ENCODE results near the gene DIABLO.

Gene DIABLO

GRCh38 chr12:122197612-122197966, 28.3 kb downstream of the DIABLO start:
- Histone ChIP-seq H3K9me3 (ENCODE audit: control insufficient read depth, low read length) (no peaks in the 10 kb centered on the region), H3K27ac (no peak overlapping the region), H3K9ac (no peak overlapping the region), H3K36me3 (ENCODE audit: control insufficient read depth, insufficient read depth, low read length) (no peaks in the 10 kb centered on the region), H3K79me2 (no peaks in the 10 kb centered on the region), H3K27me3 (ENCODE audit: control insufficient read depth, insufficient read depth, low read length) (no peaks in the 10 kb centered on the region), H2AFZ (no peak overlapping the region), H3K4me3 (ENCODE audit: low read depth, low read length) (no peak overlapping the region), H3K4me2 (ENCODE audit: low read length) (no peak overlapping the region), H3K4me1 (no peaks in the 10 kb centered on the region)
- TF ChIP-seq, protein P1, sequence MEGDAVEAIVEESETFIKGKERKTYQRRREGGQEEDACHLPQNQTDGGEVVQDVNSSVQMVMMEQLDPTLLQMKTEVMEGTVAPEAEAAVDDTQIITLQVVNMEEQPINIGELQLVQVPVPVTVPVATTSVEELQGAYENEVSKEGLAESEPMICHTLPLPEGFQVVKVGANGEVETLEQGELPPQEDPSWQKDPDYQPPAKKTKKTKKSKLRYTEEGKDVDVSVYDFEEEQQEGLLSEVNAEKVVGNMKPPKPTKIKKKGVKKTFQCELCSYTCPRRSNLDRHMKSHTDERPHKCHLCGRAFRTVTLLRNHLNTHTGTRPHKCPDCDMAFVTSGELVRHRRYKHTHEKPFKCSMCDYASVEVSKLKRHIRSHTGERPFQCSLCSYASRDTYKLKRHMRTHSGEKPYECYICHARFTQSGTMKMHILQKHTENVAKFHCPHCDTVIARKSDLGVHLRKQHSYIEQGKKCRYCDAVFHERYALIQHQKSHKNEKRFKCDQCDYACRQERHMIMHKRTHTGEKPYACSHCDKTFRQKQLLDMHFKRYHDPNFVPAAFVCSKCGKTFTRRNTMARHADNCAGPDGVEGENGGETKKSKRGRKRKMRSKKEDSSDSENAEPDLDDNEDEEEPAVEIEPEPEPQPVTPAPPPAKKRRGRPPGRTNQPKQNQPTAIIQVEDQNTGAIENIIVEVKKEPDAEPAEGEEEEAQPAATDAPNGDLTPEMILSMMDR (IDR thresholded peaks at IDR 0.05) = no peak

DNA sequence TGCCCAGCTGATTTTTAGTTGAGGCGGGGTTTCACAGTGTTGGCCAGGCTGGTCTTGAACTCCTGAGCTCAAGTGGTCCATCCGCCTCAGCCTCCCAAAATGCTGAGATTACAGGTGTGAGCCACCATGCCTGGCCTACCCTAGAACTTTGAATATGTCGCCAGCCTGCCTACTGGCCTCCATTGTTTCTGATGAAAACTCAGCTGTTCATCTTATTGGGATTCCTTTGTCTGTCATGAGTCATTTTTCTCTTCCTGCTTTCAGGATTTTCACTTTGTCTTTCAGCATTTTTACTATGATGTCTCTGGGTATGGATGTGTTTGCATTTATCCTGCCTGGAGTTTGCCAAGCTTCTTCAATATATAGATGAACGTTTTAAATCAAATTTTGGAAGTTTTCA, 30.4 kb downstream of the DIABLO start:
- H3K9me3 ChIP-seq (ENCODE audit: control insufficient read depth, low read length) = no peaks in the 10 kb centered on the region
- H3K27me3 ChIP-seq (ENCODE audit: control insufficient read depth, insufficient read depth, low read length) = no peaks in the 10 kb centered on the region
- no peak overlapping the region for H3K4me3 ChIP-seq (ENCODE audit: low read depth, low read length)
- no peak overlapping the region for H3K4me2 ChIP-seq (ENCODE audit: low read length)
- H2AFZ ChIP-seq = no peak overlapping the region
- H3K27ac ChIP-seq = no peak overlapping the region
- H3K4me1 ChIP-seq = no peaks in the 10 kb centered on the region
- no peaks in the 10 kb centered on the region for H3K36me3 ChIP-seq (ENCODE audit: control insufficient read depth, insufficient read depth, low read length)
- TF ChIP-seq, protein P1 (IDR thresholded peaks at IDR 0.05) = no peak
- no peaks in the 10 kb centered on the region for H3K79me2 ChIP-seq
- no peak overlapping the region for H3K9ac ChIP-seq

GRCh38 chr12:122194804-122195203, 31.0 kb downstream of the DIABLO start:
- Histone ChIP-seq H3K4me2 (ENCODE audit: low read length) (no peak overlapping the region), H3K36me3 (ENCODE audit: control insufficient read depth, insufficient read depth, low read length) (no peaks in the 10 kb centered on the region), H3K27ac (no peak overlapping the region)

GRCh38 chr12:122192441-122192840, 33.4 kb downstream of the DIABLO start:
- Histone ChIP-seq H3K27me3 (ENCODE audit: control insufficient read depth, insufficient read depth, low read length) (no peaks in the 10 kb centered on the region), H3K9me3 (ENCODE audit: control insufficient read depth, low read length) (no peaks in the 10 kb centered on the region), H3K79me2 (no peaks in the 10 kb centered on the region), H3K4me2 (ENCODE audit: low read length) (no peak overlapping the region), H3K4me3 (ENCODE audit: low read depth, low read length) (no peak overlapping the region), H3K9ac (no peak overlapping the region), H3K36me3 (ENCODE audit: control insufficient read depth, insufficient read depth, low read length) (no peaks in the 10 kb centered on the region), H3K27ac (no peak overlapping the region), H2AFZ (no peak overlapping the region), H3K4me1 (no peaks in the 10 kb centered on the region)
- TF ChIP-seq, protein P1 (IDR thresholded peaks at IDR 0.05) = no peak

More at GRCh38 chr12:122194804-122195203, 31.0 kb downstream of the DIABLO start:
- Histone ChIP-seq H3K79me2 (no peaks in the 10 kb centered on the region), H3K27me3 (ENCODE audit: control insufficient read depth, insufficient read depth, low read length) (no peaks in the 10 kb centered on the region), H3K4me3 (ENCODE audit: low read depth, low read length) (no peak overlapping the region), H2AFZ (no peak overlapping the region), H3K4me1 (no peaks in the 10 kb centered on the region), H3K9ac (no peak overlapping the region), H3K9me3 (ENCODE audit: control insufficient read depth, low read length) (no peaks in the 10 kb centered on the region)
- TF ChIP-seq, protein P1 (IDR thresholded peaks at IDR 0.05) = no peak

- Histone ChIP-seq H3K9ac (no peak overlapping the region), H3K79me2 (no peaks in the 10 kb centered on the region)
- TF ChIP-seq, protein P1 (IDR thresholded peaks at IDR 0.05) = peak; percentile 86
Observed at GRCh38 chr12:122190842-122191668, 34.8 kb downstream of the DIABLO start.

More at GRCh38 chr12:122190842-122191668, 34.8 kb downstream of the DIABLO start:
- no peak overlapping the region for H3K4me2 ChIP-seq (ENCODE audit: low read length)
- no peak overlapping the region for H3K4me3 ChIP-seq (ENCODE audit: low read depth, low read length)
- no peaks in the 10 kb centered on the region for H3K36me3 ChIP-seq (ENCODE audit: control insufficient read depth, insufficient read depth, low read length)
- no peak overlapping the region for H2AFZ ChIP-seq
- no peaks in the 10 kb centered on the region for H3K27me3 ChIP-seq (ENCODE audit: control insufficient read depth, insufficient read depth, low read length)
- no peaks in the 10 kb centered on the region for H3K4me1 ChIP-seq
- no peaks in the 10 kb centered on the region for H3K9me3 ChIP-seq (ENCODE audit: control insufficient read depth, low read length)
- H3K27ac ChIP-seq = no peak overlapping the region
